Subcutaneous abdominal adipose tissue (tissue), 5 donors: ENCODE data around the gene TBC1D22A.
A peak's percentile ranks its signal among the peaks of the same experiment; 100 is the strongest.

Source experiments
- H3K27ac ChIP-seq: one replicate; pipeline ENCODE4 v1.7.0; 2013; ENCODE audit warnings: low read depth, mild to moderate bottlenecking, inconsistent platforms, low read length, moderate library complexity
- H3K27me3 ChIP-seq, 5 donors: one replicate each; pipeline ENCODE4 v1.7.0; 2013; ENCODE audit warnings: low read length in 5 of 5, inconsistent platforms in 1 of 5; ENCODE audit not compliant: control insufficient read depth in 5 of 5, insufficient read depth in 4 of 5
- H3K36me3 ChIP-seq, 5 donors: one replicate each; pipeline ENCODE4 v1.7.0; 2013; ENCODE audit warnings: low read length in 5 of 5; ENCODE audit not compliant: control insufficient read depth in 5 of 5, insufficient read depth in 5 of 5
- H3K4me1 ChIP-seq, 5 donors: one replicate each; pipeline ENCODE4 v1.7.0; 2013; ENCODE audit warnings: low read length in 5 of 5, mild to moderate bottlenecking in 3 of 5, moderate library complexity in 1 of 5; ENCODE audit not compliant: control insufficient read depth in 5 of 5, insufficient read depth in 5 of 5
- H3K4me3 ChIP-seq, 5 donors: one replicate each; pipeline ENCODE4 v1.7.0; 2013; ENCODE audit warnings: low read length in 5 of 5, low read depth in 1 of 5
- H3K9ac ChIP-seq, 5 donors: one replicate each; pipeline ENCODE4 v1.7.0; 2013; ENCODE audit warnings: low read length in 5 of 5, mild to moderate bottlenecking in 4 of 5, moderate library complexity in 3 of 5
- H3K9me3 ChIP-seq, 5 donors: one replicate each; pipeline ENCODE4 v1.7.0; 2013; ENCODE audit warnings: low read length in 5 of 5; ENCODE audit not compliant: control insufficient read depth in 5 of 5
- donor health status: healthy.
- donor health status: healthy.
- donor health status: healthy.
- donor health status: healthy.
- donor health status: healthy.

TBC1D22A gene

GRCh38 chr22:46966495-46966845, 204.0 kb downstream of the TBC1D22A start:
- Histone ChIP-seq H3K4me1 (peaks cover 0 to 11% (median 6%) of the 10 kb centered on the region in 5 donors), H3K9ac (no peak overlapping the region), H3K4me3 (no peak overlapping the region), H3K27ac (no peak overlapping the region), H3K27me3 (no peaks in the 10 kb centered on the region), H3K9me3 (no peaks in the 10 kb centered on the region), H3K36me3 (peaks cover 0 to 15% (median 4%) of the 10 kb centered on the region in 5 donors)

GRCh38 chr22:46966846-46967245, 204.4 kb downstream of the TBC1D22A start:
- H3K27me3 ChIP-seq: no peaks in the 10 kb centered on the region
- H3K9ac ChIP-seq: no peak overlapping the region
- peaks cover 0 to 15% (median 9%) of the 10 kb centered on the region in 5 donors for H3K4me1 ChIP-seq
- no peak overlapping the region for H3K4me3 ChIP-seq
- H3K27ac ChIP-seq: no peak overlapping the region
- no peaks in the 10 kb centered on the region for H3K9me3 ChIP-seq
- peaks cover 0 to 15% (median 4%) of the 10 kb centered on the region in 5 donors for H3K36me3 ChIP-seq

GRCh38 chr22:46967445-46968358, 205.3 kb downstream of the TBC1D22A start:
- H3K27ac ChIP-seq: no peak overlapping the region
- peaks cover 0 to 19% (median 4%) of the 10 kb centered on the region in 5 donors for H3K36me3 ChIP-seq
- no peak overlapping the region for H3K4me3 ChIP-seq
- no peak overlapping the region for H3K9ac ChIP-seq
- peaks cover 2 to 21% (median 12%) of the 10 kb centered on the region in 5 donors for H3K4me1 ChIP-seq
- H3K27me3 ChIP-seq: no peaks in the 10 kb centered on the region
- no peaks in the 10 kb centered on the region for H3K9me3 ChIP-seq

DNA sequence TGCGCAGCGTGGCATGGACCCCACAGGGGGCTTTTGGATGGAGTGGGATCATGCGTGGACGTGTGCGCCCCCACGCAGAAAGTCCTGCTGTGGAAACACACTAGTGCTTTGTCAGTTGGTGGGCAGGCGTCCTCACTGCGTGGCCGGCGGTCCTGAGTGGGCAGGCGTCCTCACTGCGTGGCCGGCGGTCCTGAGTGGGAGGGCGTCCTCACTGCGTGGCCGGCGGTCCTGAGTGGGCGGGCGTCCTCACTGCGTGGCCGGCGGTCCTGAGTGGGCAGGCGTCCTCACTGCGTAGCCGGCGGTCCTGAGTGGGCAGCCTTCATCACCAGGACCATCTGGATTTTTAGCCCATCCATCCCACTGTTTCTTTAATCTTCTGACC, 205.9 kb downstream of the TBC1D22A start:
- no peak overlapping the region for H3K27ac ChIP-seq
- no peak overlapping the region for H3K4me3 ChIP-seq
- H3K4me1 ChIP-seq: peaks cover 2 to 21% (median 12%) of the 10 kb centered on the region in 5 donors
- peaks cover 0 to 19% (median 4%) of the 10 kb centered on the region in 5 donors for H3K36me3 ChIP-seq
- H3K9ac ChIP-seq: no peak overlapping the region
- no peaks in the 10 kb centered on the region for H3K27me3 ChIP-seq
- H3K9me3 ChIP-seq: no peaks in the 10 kb centered on the region

GRCh38 chr22:46968848-46969247, 206.4 kb downstream of the TBC1D22A start:
- Histone ChIP-seq H3K27ac (no peak overlapping the region), H3K36me3 (peaks cover 0 to 19% (median 4%) of the 10 kb centered on the region in 5 donors), H3K27me3 (no peaks in the 10 kb centered on the region), H3K4me1 (peaks cover 2 to 21% (median 12%) of the 10 kb centered on the region in 5 donors), H3K4me3 (no peak overlapping the region), H3K9me3 (no peaks in the 10 kb centered on the region), H3K9ac (no peak overlapping the region)

DNA sequence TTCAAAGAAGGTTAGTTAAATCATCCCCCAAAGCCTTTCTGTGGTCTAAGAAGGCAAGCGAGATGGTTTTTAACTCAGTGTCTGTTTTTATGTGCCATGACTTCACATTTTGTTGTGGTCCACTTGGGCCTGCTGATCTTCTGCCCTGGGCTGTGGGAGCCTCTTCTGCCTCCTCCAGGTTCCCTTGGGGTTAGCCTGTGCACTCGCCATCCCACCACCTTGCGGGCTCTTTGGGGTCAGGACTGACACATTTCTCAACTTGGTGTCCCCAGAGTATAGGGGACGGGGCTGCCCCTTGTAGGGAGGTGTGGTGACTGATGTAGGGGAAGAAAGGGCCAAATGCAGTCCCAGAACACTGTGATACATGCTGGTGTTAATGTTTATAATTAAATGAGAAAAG, 207.0 kb downstream of the TBC1D22A start:
- H3K4me1 ChIP-seq: peaks cover 2 to 21% (median 12%) of the 10 kb centered on the region in 5 donors
- H3K36me3 ChIP-seq: peaks cover 0 to 23% (median 8%) of the 10 kb centered on the region in 5 donors
- H3K27ac ChIP-seq: no peak overlapping the region
- no peaks in the 10 kb centered on the region for H3K27me3 ChIP-seq
- no peaks in the 10 kb centered on the region for H3K9me3 ChIP-seq
- no peak overlapping the region for H3K9ac ChIP-seq
- H3K4me3 ChIP-seq: no peak overlapping the region

DNA sequence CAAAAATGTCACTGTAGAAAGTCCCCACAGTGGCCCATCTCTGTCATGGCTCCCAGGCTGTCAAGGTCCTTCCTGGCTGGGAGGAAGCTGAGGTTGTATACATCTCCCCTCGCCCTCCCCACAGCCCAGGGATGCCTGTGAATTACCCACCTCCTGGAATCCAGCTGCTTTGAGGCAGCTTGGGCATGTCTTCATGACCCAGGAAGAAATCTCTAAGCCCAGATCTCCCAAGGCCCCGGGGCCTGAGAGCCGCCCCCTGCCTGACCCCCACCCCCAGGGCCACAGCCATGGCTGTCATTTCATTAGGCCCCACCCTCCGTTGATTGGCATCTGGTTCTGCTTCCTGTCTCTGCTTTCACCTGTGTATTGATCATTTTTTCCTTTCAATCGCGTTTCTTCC, 207.5 kb downstream of the TBC1D22A start:
- no peak overlapping the region for H3K27ac ChIP-seq
- H3K9ac ChIP-seq: no peak overlapping the region
- no peaks in the 10 kb centered on the region for H3K27me3 ChIP-seq
- H3K9me3 ChIP-seq: no peaks in the 10 kb centered on the region
- H3K36me3 ChIP-seq: peaks cover 0 to 28% (median 12%) of the 10 kb centered on the region in 5 donors
- H3K4me3 ChIP-seq: no peak overlapping the region
- peaks cover 2 to 21% (median 12%) of the 10 kb centered on the region in 5 donors for H3K4me1 ChIP-seq

DNA sequence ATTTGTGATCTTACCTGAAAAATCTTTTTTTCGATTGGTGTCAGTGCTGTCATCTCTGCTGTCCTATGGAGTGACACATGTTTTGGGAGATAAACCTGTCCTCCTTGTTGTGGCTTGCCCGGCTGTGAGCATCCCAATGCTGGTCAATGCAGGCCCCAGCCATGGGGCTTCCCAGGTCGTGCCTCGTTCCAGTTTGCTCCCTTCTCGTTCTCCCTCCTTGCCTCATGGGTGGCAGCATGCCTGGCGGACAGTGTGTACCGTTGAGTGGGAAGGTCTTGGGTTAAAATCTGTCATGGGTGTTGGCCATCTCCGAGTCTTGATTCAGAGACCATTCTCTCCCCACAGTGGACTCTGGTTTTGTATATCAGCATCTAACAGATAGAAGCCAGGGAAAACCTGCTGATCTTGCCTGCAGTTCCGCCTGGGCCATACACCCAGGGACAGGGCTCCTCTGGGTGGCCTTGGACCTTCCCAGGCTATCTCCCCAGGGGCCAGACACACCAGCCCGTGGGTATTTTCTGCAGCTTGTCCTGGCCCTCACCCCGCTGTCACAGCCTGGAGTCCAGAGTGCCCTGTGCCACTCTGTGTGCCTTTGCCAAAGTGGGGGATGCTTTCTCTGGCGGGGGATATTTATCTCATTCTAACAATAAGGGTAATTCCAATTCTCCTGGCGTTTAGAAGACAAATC, 208.1 kb downstream of the TBC1D22A start:
- Histone ChIP-seq H3K27ac (peak overlapping the region; percentile 37), H3K36me3 (peaks cover 0 to 31% (median 16%) of the 10 kb centered on the region in 5 donors), H3K4me3 (no peak overlapping the region), H3K9ac (no peak overlapping the region), H3K4me1 (peaks cover 2 to 21% (median 12%) of the 10 kb centered on the region in 5 donors), H3K27me3 (no peaks in the 10 kb centered on the region), H3K9me3 (no peaks in the 10 kb centered on the region)

GRCh38 chr22:46971099-46971763, 208.8 kb downstream of the TBC1D22A start:
- Histone ChIP-seq H3K4me3 (peak overlapping the region in 1 of 5 donors; percentile 11), H3K4me1 (peaks cover 2 to 21% (median 12%) of the 10 kb centered on the region in 5 donors), H3K9me3 (no peaks in the 10 kb centered on the region), H3K27me3 (no peaks in the 10 kb centered on the region), H3K27ac (peak overlapping the region; percentile 60), H3K36me3 (peaks cover 0 to 30% (median 16%) of the 10 kb centered on the region in 5 donors), H3K9ac (peak overlapping the region in 1 of 5 donors; percentile 31)
